NCI-H2196 treated with DMSO at 0.1 percent for 48 hours (cell line): ENCODE measurements around the gene EGF.

Source experiments
- DNase-seq: peaks from one replicate; lab custom pipeline; 2025; ENCODE audit not compliant: unreplicated experiment; lab: John Stamatoyannopoulos, UW

Gene EGF

DNA sequence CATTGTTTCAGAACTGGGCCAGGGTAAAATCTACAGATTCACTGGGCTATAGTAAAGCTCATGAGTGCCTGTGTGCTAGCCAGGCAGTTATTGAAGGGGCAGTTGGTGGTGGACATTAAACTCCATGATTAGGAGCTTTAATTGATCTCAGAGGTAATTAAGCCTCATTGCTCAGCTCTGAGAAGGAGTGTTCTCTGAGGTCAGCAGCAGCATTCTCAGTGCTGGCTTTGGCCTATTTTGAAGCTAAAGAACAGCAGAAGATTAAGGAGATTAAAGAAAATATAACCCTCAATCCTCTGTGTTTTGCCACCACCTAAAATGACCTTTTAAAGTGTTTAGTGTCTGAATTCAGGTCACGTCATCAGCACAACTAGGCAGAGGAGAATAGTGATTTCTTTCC is 42.5 kb downstream of the EGF start:
- no peak for DNase-seq

DNA sequence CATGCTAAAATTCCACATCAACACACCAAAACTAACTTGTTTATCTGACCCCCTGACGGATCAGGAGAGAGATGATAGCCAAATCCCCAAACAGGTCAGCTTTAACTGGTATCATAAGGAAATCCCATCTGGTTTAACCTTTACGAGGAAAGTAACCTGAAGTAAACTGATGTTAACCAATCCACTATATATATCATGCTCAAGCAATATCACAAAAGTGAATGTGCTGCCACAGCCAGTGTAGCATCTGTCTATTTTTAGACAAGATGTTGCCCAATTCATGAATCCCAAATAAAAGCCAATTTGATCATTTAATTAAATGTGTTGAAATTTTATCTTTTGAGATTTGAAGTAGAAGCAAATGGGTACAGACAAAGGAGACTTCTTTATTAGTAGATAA is 44.5 kb downstream of the EGF start:
- DNase-seq, result no peak

DNA sequence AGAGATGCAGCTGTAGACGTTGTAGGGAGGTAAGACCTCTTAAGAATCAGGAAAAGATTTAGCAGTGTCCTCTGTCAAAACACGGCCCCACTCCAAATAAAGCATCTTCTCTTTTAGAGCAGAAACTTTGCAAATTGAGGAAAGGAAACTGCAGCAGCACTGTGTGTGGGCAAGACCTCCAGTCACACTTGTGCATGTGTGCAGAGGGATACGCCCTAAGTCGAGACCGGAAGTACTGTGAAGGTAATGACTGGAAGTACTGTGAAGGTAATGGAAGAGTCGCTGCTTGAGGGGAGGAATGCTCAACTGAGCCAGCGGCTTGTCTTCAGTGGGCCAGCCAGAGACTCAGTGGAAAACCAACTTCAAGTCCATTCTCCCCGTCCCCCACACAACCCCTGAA is 46.5 kb downstream of the EGF start:
- no peak for DNase-seq

DNA sequence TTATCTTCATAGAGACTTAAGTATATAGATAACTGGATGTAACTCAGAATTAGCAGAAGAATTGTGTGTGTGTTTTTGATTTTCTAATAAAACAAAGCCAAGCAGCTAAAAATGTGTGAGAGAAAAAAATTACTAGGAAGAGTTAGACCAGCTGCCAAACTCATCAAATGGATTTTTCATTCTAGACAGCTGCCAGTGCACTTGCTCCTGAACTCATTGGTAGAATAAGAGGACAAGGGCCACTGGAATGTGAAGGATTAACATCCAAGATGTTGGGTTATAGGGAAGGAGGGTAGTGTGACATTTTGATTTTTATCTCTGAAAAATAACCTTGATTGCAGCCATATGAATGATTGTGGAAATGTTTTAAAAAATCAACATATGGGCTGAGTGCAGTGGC is 49.7 kb downstream of the EGF start:
- no peak for DNase-seq

DNA sequence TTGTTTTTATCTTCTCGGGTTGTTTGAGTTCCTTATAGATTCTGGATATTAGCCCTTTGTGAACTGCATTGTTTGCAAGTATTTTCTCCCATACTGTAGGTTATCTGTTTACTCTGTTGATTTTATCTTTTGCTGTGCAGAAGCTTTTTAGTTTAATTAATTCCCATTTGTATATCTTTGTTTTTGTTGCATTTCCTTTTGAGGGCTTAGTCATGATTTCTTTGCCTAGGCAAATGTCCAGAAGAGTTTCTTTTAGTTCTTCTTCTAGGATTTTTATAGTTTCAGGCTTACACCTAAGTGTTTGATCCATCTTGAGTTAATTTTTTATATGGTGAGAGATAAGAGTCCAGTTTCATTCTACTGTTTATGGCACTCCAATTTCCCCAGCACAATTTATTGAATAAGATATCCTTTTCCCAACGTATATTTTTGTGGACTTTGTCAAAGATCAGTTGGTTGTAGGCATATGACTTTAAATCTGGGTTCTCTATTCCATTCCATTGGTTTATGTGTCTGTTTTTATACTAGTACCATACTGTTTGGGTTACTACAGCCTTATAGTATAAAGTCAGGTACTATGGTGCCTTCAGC is 54.3 kb downstream of the EGF start:
- DNase-seq, result no peak

DNA sequence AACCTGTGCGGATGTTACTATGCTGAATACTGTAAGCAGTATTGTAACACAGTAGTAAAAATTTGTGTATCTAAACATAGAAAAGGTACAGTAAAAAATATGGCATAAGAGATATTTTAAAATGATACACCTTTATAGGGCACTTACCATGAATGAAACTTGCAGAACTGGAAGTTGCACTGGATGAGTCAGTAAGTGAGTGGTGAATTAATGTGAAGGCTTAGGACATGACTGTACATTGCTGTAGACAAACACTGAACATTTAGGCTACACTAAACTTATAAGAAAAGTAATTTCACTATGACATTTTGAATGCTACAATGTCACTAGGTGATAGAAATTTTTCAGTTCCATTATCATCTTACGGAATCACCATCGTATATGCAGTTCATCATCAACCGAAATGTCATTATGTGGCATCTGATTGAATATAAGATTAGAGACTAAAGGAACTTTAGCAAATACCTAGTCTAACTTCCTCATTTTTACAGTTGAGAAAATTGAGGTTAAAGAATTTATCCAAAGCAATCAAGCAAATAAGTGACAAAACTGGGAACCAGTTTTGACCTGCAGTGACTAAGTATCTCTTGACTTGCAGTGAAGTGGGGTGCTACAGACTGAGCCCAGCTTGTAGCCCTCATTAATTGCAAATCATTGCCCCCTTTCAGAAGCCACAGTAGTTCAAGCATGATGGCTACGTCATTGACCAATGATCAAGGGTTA is 55.3 kb downstream of the EGF start:
- no peak for DNase-seq

DNA sequence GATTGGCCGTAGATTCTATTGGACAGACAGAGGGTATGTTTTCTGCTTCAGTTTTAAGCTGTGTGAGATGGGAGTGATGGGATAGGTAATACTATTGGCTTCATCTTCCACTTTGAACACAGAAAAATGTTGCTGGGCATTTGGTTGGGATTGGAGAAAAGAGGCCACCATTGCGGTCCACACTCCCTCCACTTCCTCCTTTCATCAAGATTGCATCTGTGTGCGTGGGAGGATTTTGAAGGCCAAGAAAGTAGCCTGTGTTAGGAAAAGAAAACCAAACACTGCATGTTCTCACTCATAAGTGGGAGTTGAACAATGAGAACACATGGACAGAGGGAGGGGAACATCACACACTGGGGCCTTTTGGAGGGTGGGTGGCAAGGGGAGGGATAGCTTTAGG is 56.4 kb downstream of the EGF start:
- DNase-seq, result no peak

DNA sequence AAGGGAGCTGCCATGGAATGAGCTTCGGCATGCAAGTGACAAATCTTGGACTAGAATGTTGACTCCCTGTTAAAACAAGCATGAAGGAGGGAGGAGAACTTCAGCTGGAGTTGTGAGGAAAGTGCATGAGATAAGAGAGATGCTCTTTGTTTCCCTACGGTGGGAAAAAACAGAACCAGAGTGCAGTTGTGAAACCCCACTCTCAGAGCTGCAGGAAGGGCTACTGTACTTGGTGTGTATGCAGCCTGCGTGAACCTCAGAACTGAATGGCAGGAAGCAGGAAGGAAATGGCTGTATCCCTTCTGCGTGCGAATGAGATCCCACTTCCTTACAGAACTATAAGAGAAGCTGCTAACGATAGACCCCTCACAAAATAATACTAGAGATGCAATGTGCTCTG is 57.2 kb downstream of the EGF start:
- no peak for DNase-seq

DNA sequence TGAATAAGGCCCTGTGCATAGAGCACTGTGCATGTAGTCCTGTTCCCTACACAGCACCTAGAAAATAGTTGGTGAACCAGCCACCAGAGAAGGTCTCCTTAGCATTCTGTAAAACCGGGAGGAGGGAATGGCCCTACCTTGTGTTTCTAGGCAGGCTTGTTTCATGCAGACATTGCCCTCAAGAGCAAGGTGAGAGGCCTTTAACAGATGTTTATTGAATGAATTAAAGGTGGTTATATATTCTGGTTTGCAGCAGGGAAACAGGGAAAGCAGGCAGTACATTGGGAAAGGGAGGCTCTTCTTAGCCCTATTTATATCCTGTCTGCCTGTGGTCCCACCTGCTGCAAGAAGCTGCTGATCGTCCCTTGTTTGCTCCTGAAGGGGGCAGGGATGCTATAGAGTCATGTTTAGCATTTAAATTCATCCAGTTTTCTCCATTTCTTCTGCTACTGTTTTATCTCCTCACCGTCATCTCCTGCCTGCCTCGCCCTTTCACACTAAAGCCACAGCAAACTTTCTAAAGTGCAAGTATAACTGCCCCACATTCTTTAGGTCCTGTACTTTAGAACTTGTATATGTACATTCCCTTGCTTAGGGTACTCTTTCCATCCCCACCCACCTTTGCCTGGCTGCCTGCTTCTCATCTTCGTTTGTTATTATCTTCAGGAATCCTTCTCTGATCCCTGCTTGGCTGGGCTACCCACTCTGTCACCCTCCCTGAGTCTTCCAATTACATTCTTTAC is 60.3 kb downstream of the EGF start:
- no peak for DNase-seq

DNA sequence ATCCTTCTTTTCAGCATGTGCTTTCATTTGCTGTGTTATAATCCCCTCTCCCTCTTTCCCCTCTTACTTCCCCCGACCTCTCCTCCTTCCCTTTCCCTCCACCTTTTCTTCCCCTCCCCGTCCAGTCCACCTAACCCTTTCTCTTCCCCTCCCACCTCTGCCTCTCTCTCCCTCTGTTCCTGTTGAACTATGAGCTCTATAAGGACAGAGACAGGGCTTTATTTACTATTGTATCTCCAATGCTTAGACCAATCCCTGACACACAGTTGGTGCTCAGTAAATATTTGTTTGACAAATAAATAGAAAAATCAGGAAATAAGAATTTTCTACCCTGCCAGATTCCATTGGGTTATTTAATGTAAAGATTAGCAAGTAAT is 60.8 kb downstream of the EGF start:
- DNase-seq, result no peak

DNA sequence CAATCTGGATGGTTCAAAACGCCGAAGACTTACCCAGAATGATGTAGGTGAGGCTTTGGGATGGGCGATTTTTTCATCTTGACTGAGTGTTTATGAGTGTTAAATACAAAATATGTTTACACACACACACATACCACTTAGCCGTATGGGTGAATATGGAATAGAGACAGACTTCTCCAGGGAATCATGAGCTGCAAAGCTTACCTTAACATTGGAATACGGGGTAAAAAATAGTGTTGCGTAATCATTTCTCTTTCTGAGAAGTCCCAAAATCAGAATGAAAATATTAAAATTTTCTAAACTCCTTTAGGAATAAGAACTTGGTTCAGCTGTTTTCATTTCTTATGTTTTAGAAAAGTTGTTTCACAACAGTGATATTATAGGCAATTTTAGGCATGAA is 63.5 kb downstream of the EGF start:
- DNase-seq, result no peak

DNA sequence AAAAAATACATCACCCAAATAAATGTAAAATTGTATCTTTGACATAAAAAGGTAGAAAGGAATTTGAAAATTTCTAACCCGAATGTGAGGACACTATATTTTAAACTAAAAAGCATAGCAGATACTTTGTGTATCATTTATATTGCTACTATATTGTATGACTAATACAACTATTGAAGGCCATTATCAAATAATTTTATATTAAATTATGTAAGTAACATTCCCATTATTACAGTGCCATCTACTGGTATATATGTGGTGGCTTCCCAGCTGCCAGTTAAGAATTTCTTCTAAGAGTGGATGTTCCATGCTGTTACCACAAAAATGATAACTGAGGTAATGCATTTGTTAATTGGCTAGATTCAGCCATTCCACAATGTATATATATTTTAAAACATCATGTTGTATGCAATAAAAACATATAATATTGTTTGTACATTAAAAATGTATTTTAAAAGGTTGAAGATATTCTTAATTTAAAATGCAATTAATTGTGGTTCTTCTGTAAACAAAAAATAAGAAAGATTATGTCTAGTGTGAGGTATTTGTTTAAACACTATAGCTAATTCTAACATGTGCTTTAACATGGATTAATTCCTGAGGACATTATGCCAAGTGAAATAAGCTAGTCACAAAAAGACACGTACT is 65.3 kb downstream of the EGF start:
- no peak for DNase-seq

DNA sequence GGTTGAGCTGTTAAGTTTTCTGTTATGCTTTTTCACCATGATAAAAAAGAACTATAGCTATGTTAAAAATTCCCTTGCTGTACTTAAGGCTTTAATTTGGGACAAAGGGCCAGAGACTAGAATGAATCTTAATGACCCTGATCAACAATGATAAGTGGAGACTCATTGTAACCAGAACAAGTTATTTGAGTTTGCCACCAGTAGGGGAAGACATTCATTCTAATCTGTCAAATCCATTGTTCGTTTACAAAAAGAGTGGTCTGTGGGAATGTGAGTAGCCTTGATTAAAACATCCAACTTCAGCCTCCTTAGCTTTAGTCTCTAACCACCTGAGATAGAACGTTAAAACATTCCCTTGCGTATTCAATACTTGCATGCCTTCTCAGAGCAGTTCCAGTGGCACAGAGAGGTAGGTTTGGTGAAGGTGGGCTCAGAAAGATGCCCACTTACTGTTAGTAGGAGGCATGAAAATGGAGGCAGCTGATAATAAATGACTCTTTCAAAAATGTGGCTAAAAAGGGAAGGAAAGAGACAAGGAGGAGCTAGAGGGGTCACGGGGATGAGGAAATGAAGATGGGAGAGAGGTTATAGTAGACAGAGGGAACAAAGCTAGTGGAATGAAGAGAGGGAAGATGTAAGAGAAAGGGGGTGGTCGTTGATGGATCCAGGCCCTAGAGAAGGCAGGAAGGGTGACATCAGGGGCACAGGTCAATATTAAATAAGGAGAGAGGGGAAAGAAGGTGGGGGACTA is 66.2 kb downstream of the EGF start:
- DNase-seq, result no peak

DNA sequence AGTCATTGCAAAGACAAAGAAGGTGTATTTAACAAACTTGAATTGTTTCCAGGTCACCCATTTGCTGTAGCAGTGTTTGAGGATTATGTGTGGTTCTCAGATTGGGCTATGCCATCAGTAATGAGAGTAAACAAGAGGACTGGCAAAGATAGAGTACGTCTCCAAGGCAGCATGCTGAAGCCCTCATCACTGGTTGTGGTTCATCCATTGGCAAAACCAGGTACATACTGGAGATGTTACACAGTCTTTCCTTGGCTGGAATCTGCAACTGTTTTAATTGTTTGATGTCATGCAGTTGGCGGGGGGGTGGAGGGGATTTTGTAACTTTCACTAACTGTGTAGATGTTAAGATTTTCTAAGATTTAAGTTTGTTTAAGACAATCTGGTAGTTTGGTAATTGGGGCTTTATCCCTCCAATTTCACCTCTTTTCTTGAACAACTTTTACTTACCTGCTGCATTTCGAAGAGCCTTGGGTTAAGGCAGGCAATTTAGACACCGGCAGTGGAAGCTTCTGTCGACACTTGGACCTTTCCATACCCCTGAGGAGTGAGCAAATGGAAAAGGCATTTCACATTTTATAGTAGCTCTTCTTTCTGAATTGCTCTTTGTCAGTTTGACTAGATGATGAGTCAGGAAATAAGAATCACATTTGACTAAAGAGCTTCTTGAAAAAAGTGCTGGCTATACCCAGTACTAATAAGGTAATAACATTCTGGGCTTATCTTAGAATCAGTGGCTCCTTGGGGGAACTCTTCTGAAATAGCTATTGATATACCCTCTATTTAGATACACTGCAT is 67.4 kb downstream of the EGF start:
- DNase-seq, result no peak

DNA sequence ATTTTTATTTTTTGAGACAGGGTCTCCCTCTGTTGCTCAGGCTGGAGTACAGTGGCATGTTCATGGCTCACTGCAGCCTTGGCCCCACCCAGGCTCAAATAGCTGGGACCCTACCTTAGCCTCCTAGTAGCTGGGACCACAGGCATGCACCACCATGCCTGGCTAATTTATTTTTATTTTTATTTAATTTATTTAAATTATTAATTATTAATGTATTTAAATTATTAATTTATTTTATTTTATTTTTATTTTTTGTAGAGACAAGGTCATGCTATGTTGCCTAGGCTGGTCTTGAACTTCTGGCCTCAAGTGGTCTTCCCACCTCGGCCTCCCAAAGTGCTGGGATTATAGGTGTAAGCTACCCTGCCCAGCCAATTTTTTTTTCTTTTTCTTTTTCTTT is 69.3 kb downstream of the EGF start:
- no peak for DNase-seq

DNA sequence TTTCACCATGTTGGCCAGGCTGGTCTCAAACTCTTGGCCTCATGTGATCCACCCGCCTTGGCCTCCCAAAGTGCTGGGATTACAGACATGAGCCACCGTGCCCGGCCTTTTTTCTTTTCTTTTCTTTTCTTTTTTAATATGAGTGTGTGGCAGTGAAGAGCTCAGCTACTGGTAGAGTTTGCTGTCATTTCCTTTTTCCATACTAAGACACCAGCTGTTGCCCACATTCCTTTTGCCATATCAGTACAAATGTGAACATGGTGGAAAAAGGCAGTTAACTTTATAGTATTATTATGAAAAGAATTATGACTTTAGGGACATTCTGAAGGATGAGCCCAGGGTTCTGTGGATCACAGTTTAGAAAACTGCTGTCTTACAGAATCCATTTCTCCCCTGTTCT is 69.8 kb downstream of the EGF start:
- DNase-seq, result no peak

DNA sequence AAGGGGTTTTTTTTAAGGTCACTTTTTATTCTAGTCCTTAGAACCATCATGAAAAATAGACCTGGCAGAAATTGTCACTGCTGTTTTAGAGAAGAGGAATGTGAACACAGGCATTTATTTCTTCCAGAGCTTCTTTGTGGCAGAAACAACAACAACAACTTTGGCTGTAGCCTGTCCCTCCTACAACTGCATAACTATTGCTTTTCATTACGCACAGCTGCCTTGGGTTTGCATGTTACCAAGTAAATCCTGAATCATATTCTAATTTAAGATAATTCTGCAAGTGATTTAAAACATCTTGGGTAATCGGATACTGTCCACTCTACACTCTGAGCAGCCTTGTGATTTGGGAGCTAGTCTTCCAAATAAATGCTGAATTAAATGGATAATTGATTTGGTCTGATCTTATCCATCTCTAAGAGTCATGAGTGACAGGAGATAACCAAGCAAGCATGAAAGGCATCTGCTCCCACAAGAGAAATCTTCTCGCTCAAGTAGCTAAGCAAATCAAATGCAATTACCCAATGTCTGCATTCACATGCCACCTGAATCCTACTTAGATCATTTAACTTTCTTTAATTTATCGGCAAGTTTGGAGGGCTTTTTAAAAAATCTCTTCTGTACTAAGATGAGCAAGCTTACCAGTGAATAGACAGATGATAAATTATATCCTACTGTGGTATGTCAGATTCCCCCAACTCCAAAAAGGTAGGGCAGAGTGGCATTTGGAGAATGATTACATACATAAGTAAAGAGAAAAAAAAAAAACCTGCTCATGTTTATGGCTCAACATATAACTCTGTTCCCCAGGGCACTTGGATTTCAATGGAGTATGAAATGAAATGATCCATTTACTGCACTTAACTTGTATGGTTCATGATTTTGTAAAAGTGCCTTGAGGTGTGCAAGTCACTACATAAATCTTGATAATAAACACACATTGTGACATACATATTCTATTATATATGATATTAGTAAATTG is 73.6 kb downstream of the EGF start:
- DNase-seq, result no peak

DNA sequence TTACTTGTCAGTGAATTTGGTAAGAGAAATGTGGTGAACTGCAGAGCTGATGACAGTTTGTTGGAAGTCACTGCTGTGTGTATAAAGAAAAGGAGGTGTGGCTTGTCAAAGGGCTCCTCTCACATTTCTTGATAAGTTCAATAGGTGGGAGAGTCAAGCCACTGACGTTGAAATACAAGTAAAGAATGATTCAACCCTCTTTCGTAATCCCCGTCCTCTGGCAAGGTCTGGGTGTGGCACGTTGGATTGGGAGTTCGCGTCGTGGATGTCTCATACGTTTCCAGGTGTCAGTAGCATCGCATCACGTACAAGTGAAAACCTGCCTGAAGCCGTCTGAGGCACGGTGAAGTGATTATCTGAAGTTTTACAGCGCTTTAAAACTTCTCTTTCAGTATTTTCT is 76.4 kb downstream of the EGF start:
- DNase-seq, result no peak

DNA sequence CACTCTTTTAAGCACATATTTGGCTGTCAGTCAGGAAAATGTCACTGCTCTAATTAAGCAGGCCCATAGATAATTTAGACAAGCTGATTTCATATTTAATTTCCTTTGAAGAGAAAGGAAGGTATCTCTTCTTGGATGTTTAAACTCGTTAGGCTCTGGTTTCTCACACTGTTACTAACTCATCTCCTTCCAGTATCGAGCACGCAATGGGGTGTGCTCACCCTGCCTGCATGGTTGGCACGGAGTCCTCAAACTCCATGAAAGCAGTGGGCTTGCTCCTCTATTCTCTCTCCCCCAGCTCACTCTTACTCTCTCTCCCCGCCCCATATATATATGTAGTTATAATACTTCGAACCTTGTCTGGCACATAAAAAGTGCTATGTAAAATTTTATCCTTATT is 76.9 kb downstream of the EGF start:
- no peak for DNase-seq
